A549 (cell line): ENCODE data around the gene EFHC2. TPM values are rescaled to one million over a fixed set of nuclear protein-coding genes. Genes with fewer than 3 reads are reported as not detected.

Experiments used
- ATAC-seq, 2 experiments: fragments of 200-7000 bp in 1 of 2; fragments of >200 bp in 1 of 2; cut with Nextera tagmentation in 1 of 2; cut with Tn5 transposase in 1 of 2; 3 replicates each; pipeline versions ENCODE4 v1.8.0 to v1.9.1; 2018 to 2020; ENCODE audit warnings: mild to moderate bottlenecking in 1 of 2, moderate library complexity in 1 of 2
- CTCF ChIA-PET: fragments of 300-600 bp; sonication (Branson Sonifier 250); formaldehyde crosslinking; extraction: SDS; loops from one replicate; lab custom pipeline; 2021; ENCODE audit warnings: antibody characterized with exemption, inconsistent platforms; lab: Yijun Ruan, JAX
- POLR2A ChIA-PET: fragments of 350-600 bp; formaldehyde crosslinking; extraction: SDS; loops from one replicate; lab custom pipeline; 2021; ENCODE audit warnings: antibody characterized with exemption, inconsistent platforms; lab: Yijun Ruan, JAX
- DNase-seq, 2 experiments: peaks; one replicate each; pipeline versions ENCODE4 v3.0.0 to v3.0.0-alpha.2; 2011 to 2016; ENCODE audit warnings: low read depth in 1 of 2, low spot score in 1 of 2
- FAIRE-seq: peaks from 2 replicates; lab custom pipeline; 2011; peaks lifted over from hg19 to GRCh38; lab: Jason Lieb, UNC
- H3K27ac ChIP-seq, 2 experiments: fragments of >200 bp; sonication (Bioruptor Twin); formaldehyde crosslinking; 3 replicates each; pipeline ENCODE4 v1.5.1; 2016 to 2017
- H3K4me1 ChIP-seq: fragments of >200 bp; sonication (Bioruptor Twin); formaldehyde crosslinking; 3 replicates; pipeline ENCODE4 v1.6.1; 2016
- H3K4me2 ChIP-seq: fragments of >200 bp; sonication (Bioruptor Twin); formaldehyde crosslinking; 3 replicates; pipeline ENCODE4 v1.6.1; 2016
- H3K4me3 ChIP-seq: fragments of >200 bp; sonication (Bioruptor Twin); formaldehyde crosslinking; 3 replicates; pipeline ENCODE4 v1.5.1; 2016
- H3K9me3 ChIP-seq: fragments of >200 bp; sonication (Bioruptor Twin); formaldehyde crosslinking; 3 replicates; pipeline ENCODE4 v1.6.1; 2016
- CBX2 ChIP-seq: fragments of 200-600 bp; sonication (generic); IDR thresholded peaks from 2 replicates; pipeline ENCODE4 v1.6.1; 2016; ENCODE audit warnings: low read depth, mild to moderate bottlenecking, borderline replicate concordance
- CBX8 ChIP-seq: fragments of 200-600 bp; sonication (generic); IDR thresholded peaks from 2 replicates; pipeline ENCODE4 v1.6.1; 2016
- CHD2 ChIP-seq: fragments of 150-350 bp; IDR thresholded peaks from 2 replicates; pipeline ENCODE4 v1.6.1; 2014; ENCODE audit warnings: low read length; ENCODE audit not compliant: partially characterized antibody
- EHF ChIP-seq: fragments of 250-450 bp; sonication (Bioruptor Pico); IDR thresholded peaks from 2 replicates; pipeline ENCODE4 v1.5.0; 2020; ENCODE audit warnings: mild to moderate bottlenecking
- EP300 ChIP-seq, 2 experiments: fragments of >200 bp; sonication (Bioruptor Twin); formaldehyde crosslinking; IDR thresholded peaks; 2 replicates in 1 of 2; 3 replicates in 1 of 2; pipeline ENCODE4 v1.6.1; 2016 to 2017
- ESRRA ChIP-seq: fragments of 150-350 bp; IDR thresholded peaks from 2 replicates; pipeline ENCODE4 v1.6.1; 2014; ENCODE audit warnings: mild to moderate bottlenecking, low read length, borderline replicate concordance
- FOSB ChIP-seq: fragments of 250-450 bp; sonication (Bioruptor Pico); IDR thresholded peaks from 2 replicates; pipeline ENCODE4 v1.5.0; 2020; ENCODE audit warnings: mild to moderate bottlenecking, moderate library complexity
- FOSL2 ChIP-seq, 2 experiments: fragments of 450-650 bp in 1 of 2; fragments of >200 bp in 1 of 2; sonication (Bioruptor Twin) in 1 of 2; formaldehyde crosslinking; IDR thresholded peaks; 2 replicates each; pipeline versions ENCODE4 v1.5.0 to v1.6.1; 2016 to 2020; ENCODE audit warnings: mild to moderate bottlenecking in 1 of 2, moderate library complexity in 1 of 2
- HDAC2 ChIP-seq: fragments of 200-600 bp; sonication (generic); IDR thresholded peaks from 2 replicates; pipeline ENCODE4 v1.6.1; 2016
- HOXA7 ChIP-seq: fragments of 250-450 bp; sonication (Bioruptor Pico); IDR thresholded peaks from 2 replicates; pipeline ENCODE4 v1.5.0; 2020; ENCODE audit warnings: mild to moderate bottlenecking, moderate library complexity
- HOXB13 ChIP-seq: fragments of 250-450 bp; sonication (Bioruptor Pico); IDR thresholded peaks from 2 replicates; pipeline ENCODE4 v1.5.0; 2020; ENCODE audit warnings: low read depth, mild to moderate bottlenecking, moderate library complexity
- HOXB5 ChIP-seq: fragments of 250-450 bp; sonication (Bioruptor Pico); IDR thresholded peaks from 2 replicates; pipeline ENCODE4 v1.5.0; 2020; ENCODE audit warnings: mild to moderate bottlenecking, moderate library complexity
- JUN ChIP-seq, 2 experiments: fragments of >200 bp; sonication (Bioruptor Twin); formaldehyde crosslinking; IDR thresholded peaks; 2 replicates in 1 of 2; 3 replicates in 1 of 2; pipeline ENCODE4 v1.6.1; 2016 to 2017
- JUNB ChIP-seq: fragments of >200 bp; sonication (Bioruptor Twin); formaldehyde crosslinking; IDR thresholded peaks from 2 replicates; pipeline ENCODE4 v1.6.1; 2016
- KDM5A ChIP-seq: fragments of 200-600 bp; sonication (generic); IDR thresholded peaks from 2 replicates; pipeline ENCODE4 v1.6.1; 2016; ENCODE audit warnings: antibody characterized with exemption, mild to moderate bottlenecking
- MAFK ChIP-seq: fragments of 450-650 bp; IDR thresholded peaks from 2 replicates; pipeline ENCODE4 v1.6.1; 2014; ENCODE audit not compliant: partially characterized antibody
- NR3C1 ChIP-seq: fragments of >200 bp; sonication (Bioruptor Twin); formaldehyde crosslinking; IDR thresholded peaks from 3 replicates; pipeline ENCODE4 v1.6.1; 2017
- PHF8 ChIP-seq: fragments of 200-600 bp; sonication (generic); IDR thresholded peaks from 2 replicates; pipeline ENCODE4 v1.6.1; 2016; ENCODE audit warnings: low read depth, mild to moderate bottlenecking, antibody characterized with exemption, moderate library complexity, borderline replicate concordance
- POLR2AphosphoS2 ChIP-seq: conservative IDR thresholded peaks from 2 replicates; pipeline ENCODE4 v1.6.1; 2012; ENCODE audit warnings: low read length, improper control_type of control experiment, inconsistent platforms
- RFX5 ChIP-seq: fragments of 450-650 bp; IDR thresholded peaks from 2 replicates; pipeline ENCODE4 v1.7.1; 2014; ENCODE audit warnings: antibody characterized with exemption, mild to moderate bottlenecking, moderate library complexity
- TP53 ChIP-seq: fragments of 250-450 bp; sonication (Bioruptor Pico); IDR thresholded peaks from 2 replicates; pipeline ENCODE4 v1.5.0; 2021; ENCODE audit warnings: mild to moderate bottlenecking, moderate library complexity
- ZC3H11A ChIP-seq: fragments of 450-650 bp; IDR thresholded peaks from 2 replicates; pipeline ENCODE4 v1.6.1; 2014; ENCODE audit warnings: antibody characterized with exemption, mild to moderate bottlenecking
- ZNF302 ChIP-seq: fragments of 250-450 bp; sonication (Bioruptor Pico); IDR thresholded peaks from 2 replicates; pipeline ENCODE4 v1.9.0; 2021; ENCODE audit warnings: inconsistent platforms, mild to moderate bottlenecking, moderate library complexity
- WGBS: methylation state at CpG from one replicate; pipeline ENCODE4 v1.1.6; 2017; ENCODE audit errors: missing lambda C conversion rate; 5-methylcytosine and 5-hydroxymethylcytosine counted together
- polyA plus RNA-seq, 4 experiments: library from polyadenylated mRNA; depleted of rRNA in 3 of 4; stranded (reverse); fragments of >200 nt; fragmentation: RNase III in 1 of 4; extraction: RNeasy Plus Mini Kit Qiagen cat#74134 plus additional on column Dnase treatment in 1 of 4; gene quantifications; 2 replicates in 3 of 4; 3 replicates in 1 of 4; pipeline ENCODE4 v1.2.3, GENCODE V29; 2011 to 2017
- TF ChIP-seq, protein P1 (sequence below): fragments of 150-350 bp; IDR thresholded peaks from 2 replicates; pipeline ENCODE4 v1.6.1; 2014; ENCODE audit warnings: low read depth, mild to moderate bottlenecking, low read length
- TF ChIP-seq, protein P2 (sequence below): fragments of 450-650 bp; IDR thresholded peaks from 2 replicates; pipeline ENCODE4 v1.6.1; 2014; ENCODE audit warnings: antibody characterized with exemption
- TF ChIP-seq, protein P3 (sequence below): fragments of 250-450 bp; sonication (Bioruptor Pico); IDR thresholded peaks from 2 replicates; pipeline ENCODE4 v1.5.0; 2020; ENCODE audit warnings: low read depth, mild to moderate bottlenecking, moderate library complexity

EFHC2 gene
- polyA plus RNA-seq, 2 of the 4 experiments (the other 2 are of a cell fraction) = 0.48 to 0.80 TPM

DNA sequence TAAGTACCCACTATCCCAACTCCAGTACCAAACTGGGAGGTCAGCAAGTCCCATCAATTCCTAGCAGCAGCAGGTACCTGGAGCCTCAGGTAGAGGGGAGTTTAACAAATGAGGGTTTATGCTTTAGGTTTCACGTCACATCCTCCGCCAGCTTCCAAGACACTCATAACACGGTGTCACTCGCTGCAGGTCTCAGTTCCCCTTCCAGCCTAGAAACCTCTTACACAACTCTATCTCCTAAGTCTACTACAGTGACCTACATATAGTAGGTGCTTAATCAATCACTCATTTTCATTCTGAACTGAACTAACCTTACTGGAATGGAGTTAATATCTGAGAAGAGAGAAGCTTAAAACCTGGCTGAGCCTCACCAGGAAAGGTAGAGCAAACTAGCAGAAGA lies 96.0 kb downstream of the EFHC2 start:
- no peak for FAIRE-seq
- no peak for ATAC-seq
- H3K4me1 ChIP-seq = no peaks in the 10 kb centered on the region
- no peak overlapping the region for H3K4me3 ChIP-seq
- H3K9me3 ChIP-seq = no peaks in the 10 kb centered on the region
- WGBS = 64% methylated on average over 4 of the region's 4 CpGs
- no peak for DNase-seq
- no peak for TF ChIP-seq ZNF302 (CRISPR knock-in tag)
- TF ChIP-seq HOXB13 (CRISPR knock-in tag) = no peak
- TF ChIP-seq HDAC2 = no peak
- TF ChIP-seq PHF8 = no peak
- no peak for TF ChIP-seq HOXB5 (CRISPR knock-in tag)
- TF ChIP-seq ESRRA = no peak
- POLR2A ChIA-PET = no interaction called here
- H3K27ac ChIP-seq = no peak overlapping the region
- H3K4me2 ChIP-seq = no peak overlapping the region
- CTCF ChIA-PET = interaction anchor here (0.5 to 0.6 kb wide), 2 partner anchors 258 to 289 kb away, joined by 3 read pairs; no protein-coding TSS in a partner anchor

DNA sequence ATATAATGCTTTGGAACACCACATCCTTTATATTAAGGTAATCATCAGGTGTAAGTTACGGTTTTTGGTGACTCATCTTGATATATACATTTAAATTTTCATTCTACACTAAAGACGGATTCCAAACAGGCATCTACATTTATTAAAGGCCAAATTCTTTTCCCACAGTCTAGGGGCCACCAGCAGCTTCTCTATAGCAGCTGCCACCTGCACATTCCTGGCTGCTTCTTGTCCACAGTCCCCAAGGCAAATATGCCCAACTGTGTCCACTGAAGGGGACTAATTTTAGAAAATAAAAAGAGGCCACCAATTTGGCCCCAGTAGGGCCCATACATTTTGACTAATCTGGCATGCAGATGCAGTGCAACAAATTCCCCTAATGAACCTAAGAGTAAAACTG lies 96.6 kb downstream of the EFHC2 start:
- ChIA-PET CTCF (interaction anchor here (0.9 to 6.0 kb wide), 2 partner anchors 288 to 294 kb away, joined by 3 to 64 read pairs; no protein-coding TSS in a partner anchor), POLR2A (no interaction called here)
- 44% methylated on average over 2 of the region's 2 CpGs for WGBS
- no peaks in the 10 kb centered on the region for H3K9me3 ChIP-seq
- no peaks in the 10 kb centered on the region for H3K4me1 ChIP-seq
- no peak for TF ChIP-seq FOSB (CRISPR knock-in tag)
- no peak for TF ChIP-seq KDM5A
- TF ChIP-seq POLR2AphosphoS2 = no peak
- TF ChIP-seq NR3C1 = no peak
- no peak for TF ChIP-seq PHF8
- TF ChIP-seq JUN (IDR thresholded peaks at IDR 0.05) = no peak
- TF ChIP-seq, protein P1, sequence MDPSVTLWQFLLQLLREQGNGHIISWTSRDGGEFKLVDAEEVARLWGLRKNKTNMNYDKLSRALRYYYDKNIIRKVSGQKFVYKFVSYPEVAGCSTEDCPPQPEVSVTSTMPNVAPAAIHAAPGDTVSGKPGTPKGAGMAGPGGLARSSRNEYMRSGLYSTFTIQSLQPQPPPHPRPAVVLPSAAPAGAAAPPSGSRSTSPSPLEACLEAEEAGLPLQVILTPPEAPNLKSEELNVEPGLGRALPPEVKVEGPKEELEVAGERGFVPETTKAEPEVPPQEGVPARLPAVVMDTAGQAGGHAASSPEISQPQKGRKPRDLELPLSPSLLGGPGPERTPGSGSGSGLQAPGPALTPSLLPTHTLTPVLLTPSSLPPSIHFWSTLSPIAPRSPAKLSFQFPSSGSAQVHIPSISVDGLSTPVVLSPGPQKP = no peak
- no peak for TF ChIP-seq CBX2
- H3K27ac ChIP-seq = no peak overlapping the region
- DNase-seq (no peak), FAIRE-seq (no peak), ATAC-seq (no peak)
- H3K4me2 ChIP-seq = no peak overlapping the region
- no peak overlapping the region for H3K4me3 ChIP-seq

DNA sequence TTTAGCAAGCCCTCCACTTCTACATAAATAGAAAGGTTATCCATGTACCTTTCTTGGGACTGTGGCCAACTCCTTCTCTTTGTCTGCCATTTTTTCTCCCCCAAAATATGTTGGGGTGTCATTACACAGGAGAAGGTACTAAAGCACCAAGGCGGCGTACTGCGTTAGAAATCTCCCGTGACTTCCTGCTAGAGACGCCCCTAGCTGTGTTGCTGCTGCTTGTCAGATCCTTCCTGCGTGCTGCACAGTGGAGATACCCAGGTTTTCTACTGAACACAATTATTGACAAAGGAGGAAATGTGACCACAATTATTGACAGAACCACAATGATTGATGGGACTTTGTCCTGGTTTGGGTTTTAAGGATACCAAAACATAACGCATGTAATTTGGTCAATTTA lies 97.7 kb downstream of the EFHC2 start:
- H3K4me1 ChIP-seq = no peaks in the 10 kb centered on the region
- TF ChIP-seq CBX8 = no peak
- TF ChIP-seq HOXA7 (CRISPR knock-in tag) = no peak
- no peak for TF ChIP-seq FOSL2 (IDR thresholded peaks at IDR 0.05)
- TF ChIP-seq FOSL2 (CRISPR knock-in tag; IDR thresholded peaks at IDR 0.05) = no peak
- TF ChIP-seq JUNB = no peak
- TF ChIP-seq KDM5A = no peak
- TF ChIP-seq HOXB5 (CRISPR knock-in tag) = no peak
- no peak for TF ChIP-seq CHD2
- no peak for TF ChIP-seq TP53 (CRISPR knock-in tag)
- TF ChIP-seq MAFK = no peak
- no peak for TF ChIP-seq RFX5
- no peak for TF ChIP-seq JUN (IDR thresholded peaks at IDR 0.05)
- TF ChIP-seq CBX2 = no peak
- TF ChIP-seq ZC3H11A = no peak
- TF ChIP-seq EHF (CRISPR knock-in tag) = no peak
- TF ChIP-seq, protein P2, sequence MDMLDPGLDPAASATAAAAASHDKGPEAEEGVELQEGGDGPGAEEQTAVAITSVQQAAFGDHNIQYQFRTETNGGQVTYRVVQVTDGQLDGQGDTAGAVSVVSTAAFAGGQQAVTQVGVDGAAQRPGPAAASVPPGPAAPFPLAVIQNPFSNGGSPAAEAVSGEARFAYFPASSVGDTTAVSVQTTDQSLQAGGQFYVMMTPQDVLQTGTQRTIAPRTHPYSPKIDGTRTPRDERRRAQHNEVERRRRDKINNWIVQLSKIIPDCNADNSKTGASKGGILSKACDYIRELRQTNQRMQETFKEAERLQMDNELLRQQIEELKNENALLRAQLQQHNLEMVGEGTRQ = no peak
- TF ChIP-seq EP300 (IDR thresholded peaks at IDR 0.05) = no peak
- no peak for TF ChIP-seq ESRRA
- TF ChIP-seq, protein P3, sequence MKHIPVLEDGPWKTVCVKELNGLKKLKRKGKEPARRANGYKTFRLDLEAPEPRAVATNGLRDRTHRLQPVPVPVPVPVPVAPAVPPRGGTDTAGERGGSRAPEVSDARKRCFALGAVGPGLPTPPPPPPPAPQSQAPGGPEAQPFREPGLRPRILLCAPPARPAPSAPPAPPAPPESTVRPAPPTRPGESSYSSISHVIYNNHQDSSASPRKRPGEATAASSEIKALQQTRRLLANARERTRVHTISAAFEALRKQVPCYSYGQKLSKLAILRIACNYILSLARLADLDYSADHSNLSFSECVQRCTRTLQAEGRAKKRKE (CRISPR knock-in tag) = no peak
- TF ChIP-seq ZNF302 (CRISPR knock-in tag) = no peak
- H3K27ac ChIP-seq = no peak overlapping the region
- H3K4me2 ChIP-seq = no peak overlapping the region
- peak; percentile 36 for FAIRE-seq
- no peaks in the 10 kb centered on the region for H3K9me3 ChIP-seq
- 89% methylated on average over 7 of the region's 7 CpGs for WGBS
- H3K4me3 ChIP-seq = no peak overlapping the region
- DNase-seq = no peak
- ATAC-seq = no peak
- ChIA-PET POLR2A (no interaction called here), CTCF (interaction anchor here (4.2 to 6.0 kb wide), 2 partner anchors 287 to 294 kb away, joined by 33 to 64 read pairs; no protein-coding TSS in a partner anchor)
